GM11168 (cell line): Measurements from ENCODE around the gene CYTH4.
"Not testable (repeated sequence)": the region's sequence is repeated elsewhere in the genome, so short reads cannot be mapped to it uniquely, and the experiment has no call there.

Experiments
- in situ Hi-C: fragments of 300-500 bp; cut with MboI; formaldehyde crosslinking; loops from one replicate; pipeline ENCODE4 v1.12.0; 2022; ENCODE audit warnings: low sequenced_read_pairs; ENCODE audit not compliant: unreplicated experiment

CYTH4 gene

DNA sequence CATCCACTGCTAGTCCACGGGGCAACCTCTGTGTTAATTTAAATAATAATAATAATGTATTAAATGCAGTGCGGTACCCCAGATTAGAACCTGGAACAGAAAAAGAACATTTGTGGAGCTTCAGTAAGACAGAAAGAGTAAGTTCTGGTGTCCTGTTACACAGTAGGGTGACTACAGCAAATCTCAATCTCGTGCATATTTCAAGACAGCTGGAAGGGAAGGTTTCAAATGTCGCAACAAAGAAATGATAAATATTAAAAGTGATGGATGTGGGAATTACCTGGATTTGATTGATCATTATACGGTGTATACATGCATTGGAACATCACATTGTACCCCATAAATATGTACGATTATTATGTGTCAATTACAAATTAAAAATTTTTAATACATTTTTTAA, 36.6 kb upstream of the CYTH4 start:
- in situ Hi-C loops: no loop called here

DNA sequence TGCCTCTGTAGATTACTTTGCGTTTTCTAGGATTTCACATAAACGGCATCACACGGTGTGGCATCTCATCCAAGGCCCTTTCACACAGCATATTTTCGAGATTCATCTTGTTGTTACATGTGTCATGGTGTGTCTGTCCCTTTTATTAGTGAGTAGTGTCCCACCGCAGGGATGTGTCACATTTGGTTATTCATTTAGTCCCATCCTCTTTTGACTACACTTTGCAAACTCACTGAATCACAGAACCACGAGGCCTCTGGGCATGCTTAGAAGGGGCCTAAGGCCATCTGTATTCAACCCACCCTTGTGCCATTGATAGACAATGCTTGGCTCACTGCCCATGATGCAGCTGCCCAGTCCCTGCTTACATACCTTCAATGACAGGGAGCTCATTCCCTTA, 34.1 kb upstream of the CYTH4 start:
- in situ Hi-C loops: no loop called here

DNA sequence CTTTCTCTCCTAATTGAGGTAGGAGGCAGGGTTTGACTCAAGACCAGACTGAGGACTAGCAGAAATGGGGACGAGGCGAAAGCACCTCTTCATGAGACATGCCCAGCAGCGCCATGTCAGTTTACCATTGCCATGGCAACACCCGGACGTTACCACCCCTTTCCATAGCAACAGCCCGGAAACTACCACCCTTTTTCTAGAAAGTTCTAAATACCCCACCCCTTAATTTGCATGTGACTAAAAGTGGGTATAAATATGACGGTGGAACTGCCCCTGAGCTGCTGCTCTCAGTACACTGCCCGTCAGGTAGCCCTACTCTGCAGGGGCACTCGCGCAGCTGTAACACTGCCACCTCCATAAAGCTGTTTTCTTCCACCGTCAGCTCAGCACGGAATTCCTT, 32.3 kb upstream of the CYTH4 start:
- in situ Hi-C loops: no loop called here

DNA sequence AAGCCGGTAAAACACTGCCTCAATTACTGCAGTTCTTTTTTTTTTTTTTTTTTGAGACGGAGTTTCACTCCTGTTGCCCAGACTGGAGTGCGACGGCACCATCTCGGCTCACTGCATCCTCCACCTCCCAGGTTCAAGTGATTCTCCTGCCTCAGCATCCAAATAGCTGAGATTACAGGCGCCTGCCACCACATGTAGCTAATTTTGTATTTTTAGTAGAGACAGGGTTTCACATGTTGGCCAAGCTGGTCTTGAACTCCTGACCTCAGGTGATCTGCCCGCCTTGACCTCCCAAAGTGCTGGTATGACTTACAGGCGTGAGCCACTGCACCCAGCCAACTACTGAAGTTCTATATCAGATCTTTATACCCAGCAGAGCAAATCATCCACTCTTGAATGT, 30.5 kb upstream of the CYTH4 start:
- in situ Hi-C loops: not testable (repeated sequence)

DNA sequence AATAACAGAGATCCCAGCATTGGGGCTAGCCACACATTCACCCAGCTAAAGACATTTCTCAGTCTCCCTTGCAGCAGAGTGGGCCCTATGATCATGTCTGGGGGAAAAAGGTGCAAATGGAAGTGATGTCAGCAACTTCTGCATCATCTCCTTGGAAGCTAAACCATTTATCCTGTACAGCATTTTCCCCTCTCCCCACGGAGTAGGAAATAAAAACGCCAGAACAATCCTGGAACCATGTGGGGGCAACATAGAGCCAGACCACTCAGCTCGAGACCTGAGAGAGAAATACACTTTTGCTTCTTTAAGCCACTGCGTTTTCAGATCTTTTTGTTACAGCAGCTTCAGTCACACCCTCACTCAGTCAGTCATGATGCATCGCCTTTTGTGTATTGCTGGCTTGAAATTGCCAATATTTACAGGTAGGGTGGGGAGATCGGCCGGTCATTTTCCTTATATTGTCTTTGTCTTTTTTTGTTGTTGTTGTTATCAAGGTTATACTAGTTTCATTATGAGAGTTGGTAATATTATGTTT, 29.1 kb upstream of the CYTH4 start:
- in situ Hi-C loops: no loop called here

DNA sequence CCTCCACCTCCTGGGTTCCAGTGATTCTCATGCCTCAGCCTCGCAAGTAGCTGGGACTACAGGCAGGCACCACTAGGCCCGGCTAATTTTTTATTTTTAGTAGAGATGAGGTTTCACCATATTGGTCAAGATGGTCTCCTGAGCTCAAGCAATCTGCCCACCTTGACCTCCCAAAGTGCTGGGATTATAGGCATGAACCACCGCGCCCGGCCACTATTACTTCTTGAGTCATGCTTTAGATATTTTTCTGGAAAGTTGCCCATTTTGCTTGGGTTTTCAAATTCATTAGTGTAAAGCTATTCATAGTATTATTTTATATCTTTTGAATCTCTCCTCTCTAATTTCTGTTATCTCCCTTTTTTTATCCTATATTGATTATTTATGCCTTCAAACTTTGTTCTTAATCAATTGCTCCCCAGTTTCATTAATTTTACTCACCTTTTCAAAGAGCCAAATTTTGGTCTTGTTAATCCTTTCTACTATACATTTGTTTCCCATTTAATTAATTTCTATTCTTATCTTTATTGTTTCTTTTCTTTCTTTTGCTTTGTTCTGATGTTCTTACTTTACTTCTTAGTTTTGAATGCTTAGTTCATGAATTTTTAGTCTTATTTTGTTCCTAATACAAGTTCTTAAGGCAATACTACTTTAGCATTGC, 28.0 kb upstream of the CYTH4 start:
- in situ Hi-C loops: no loop called here

DNA sequence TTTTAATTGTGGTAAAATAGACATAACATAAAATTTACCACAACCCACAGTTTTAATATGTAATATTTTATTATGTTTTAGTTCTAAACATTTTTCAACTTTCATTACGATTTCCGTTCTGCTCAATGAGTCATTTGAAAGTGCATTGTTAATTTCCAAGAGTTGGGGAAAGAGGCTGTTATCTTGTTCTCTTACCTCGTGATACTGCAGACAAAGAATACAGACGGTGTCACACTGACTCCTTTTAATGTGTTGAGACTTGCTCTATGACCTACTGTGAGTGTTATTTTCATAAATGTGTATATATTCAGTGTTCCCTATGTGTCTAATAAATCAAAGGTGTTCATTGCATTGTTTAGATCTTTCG, 27.5 kb upstream of the CYTH4 start:
- in situ Hi-C loops: no loop called here

DNA sequence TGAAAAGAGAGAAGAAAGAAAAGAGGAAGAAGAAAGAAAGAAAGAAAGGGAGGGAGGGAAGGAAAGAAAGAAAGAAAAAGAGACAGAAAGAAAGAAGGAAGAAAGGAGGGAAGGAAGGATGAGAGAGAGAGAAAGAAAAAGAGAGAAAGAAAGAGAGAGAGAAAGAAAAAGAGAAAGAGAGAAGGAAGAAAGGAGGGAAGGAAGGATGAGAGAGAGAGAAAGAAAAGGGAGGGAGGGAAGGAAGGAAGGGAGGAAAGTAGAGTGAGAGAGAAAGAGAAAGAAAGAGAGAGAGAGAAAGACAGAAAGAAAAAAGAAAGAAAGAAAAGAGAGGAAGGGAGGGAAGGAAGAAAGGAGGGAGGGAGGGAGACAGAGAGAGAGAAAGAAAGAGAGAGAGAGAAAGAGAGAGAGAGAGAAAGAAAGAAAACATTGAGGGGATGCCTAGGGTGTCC, 26.7 kb upstream of the CYTH4 start:
- in situ Hi-C loops: no loop called here

DNA sequence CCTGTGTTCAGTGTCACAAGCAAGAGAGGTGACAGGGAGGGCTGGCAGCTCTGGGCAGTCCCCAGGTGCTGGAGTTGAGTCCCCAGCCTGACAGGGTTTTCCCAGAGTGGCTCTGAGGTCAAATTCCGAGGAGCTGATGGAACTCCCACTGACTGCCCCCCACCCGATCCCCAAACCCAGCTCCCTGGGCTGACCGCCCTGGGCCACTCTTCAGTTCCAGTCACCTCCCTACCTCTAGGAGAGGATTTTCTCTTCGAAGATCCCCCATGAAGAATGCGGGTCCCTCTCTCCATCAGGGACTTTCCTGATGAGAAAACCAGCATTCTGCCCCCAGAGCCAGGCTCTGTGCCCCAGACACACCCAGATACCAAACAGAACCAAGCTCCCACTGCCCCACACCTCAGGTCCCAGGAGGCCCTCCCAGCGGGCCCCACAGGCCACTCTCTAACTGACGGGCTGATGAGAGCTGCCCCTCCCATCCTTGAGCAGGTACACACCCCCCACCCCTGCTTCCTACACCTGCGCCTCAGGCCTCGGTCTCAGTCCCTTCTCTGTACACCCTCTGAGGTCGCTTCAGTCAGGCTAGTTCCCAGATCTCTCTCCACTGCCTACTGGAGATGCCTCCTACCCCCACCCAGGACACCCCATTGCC, 26.1 kb upstream of the CYTH4 start:
- in situ Hi-C loops: no loop called here

DNA sequence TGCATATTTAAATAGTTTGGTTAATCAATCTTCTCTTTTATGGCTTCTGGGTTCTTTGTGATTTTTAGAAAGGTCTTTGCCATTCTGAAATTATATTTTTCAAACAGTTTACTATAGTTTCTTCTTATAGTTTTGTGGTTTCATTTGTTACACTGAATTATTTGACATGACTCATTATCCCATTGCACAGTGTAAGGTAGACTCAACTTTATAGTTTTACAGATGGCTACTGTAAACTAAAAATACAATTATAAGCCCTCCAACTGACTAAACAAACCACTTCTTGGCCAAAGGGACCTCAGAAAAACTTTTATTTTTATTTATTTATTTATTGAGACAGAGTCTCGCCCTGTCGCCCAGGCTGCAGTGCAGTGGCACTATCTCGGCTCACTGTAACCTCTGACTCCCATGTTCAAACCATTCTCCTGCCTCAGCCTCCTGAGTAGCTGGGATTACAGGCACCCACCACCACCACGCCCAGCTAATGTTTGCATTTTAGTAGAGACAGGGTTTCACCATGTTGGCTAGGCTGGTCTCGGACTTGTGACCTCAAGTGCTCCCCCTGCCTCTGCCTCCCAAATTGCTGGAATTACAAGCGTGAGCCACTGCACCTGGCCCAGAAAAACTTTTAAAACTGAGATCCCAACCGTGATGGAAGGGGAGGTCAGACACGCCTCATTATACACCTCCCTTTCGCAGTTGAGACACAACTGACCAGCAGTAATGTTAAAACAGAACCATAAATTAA, 24.1 kb upstream of the CYTH4 start:
- in situ Hi-C loops: no loop called here

DNA sequence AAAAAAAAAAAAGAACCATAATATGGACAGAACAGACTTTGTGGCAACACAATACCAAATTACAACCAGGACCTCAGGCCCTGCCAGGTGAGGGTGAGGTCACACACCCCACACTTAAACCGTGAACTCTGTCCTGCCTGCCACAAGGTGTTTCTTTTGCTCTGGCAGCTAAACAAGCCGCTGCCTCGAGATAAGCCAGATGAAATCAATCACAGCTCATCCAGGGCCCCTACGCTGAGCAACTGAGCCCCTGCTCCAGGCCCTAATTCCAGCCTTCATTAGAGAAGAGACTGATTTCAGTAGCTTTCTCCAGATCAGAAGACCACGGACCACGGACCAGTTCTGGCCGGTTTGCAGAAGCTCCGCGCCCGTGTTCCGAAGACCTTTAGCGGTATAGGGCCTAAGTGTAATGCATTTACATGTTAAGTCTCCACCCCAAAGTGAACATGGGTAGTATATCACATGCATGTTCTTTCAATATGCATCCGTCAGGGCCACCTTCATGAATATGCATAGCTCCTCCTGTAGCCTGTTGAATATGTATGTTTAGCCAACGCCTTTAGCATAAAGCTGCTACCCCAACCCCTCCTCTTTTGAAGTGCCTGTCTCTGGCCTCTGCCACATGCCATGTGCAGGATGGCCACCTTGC, 23.4 kb upstream of the CYTH4 start:
- in situ Hi-C loops: no loop called here

DNA sequence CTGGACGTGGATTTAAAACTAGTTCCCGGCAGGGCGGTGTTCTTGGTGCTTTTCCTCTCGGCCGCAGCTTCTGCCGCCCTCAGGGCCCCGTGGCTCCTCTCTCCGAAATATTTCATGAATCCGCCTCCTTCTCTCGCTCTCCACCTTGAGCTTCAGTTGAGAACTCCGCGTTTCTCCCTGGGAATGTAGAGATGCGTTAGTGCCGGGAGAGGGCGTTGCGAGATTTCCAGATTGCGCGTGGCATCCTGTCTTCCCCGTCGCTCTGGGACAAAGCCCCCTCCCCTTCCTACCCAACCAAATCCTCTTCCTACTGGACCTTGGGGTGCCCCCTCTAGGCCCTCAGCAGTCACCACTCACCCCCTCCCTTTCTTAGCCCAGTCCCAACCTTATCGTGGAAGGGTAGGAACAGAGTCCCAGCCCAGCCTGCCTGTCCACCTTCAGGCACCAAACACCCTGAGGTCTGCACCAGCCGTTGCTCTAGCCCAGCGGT, 22.7 kb upstream of the CYTH4 start:
- in situ Hi-C loops: no loop called here

DNA sequence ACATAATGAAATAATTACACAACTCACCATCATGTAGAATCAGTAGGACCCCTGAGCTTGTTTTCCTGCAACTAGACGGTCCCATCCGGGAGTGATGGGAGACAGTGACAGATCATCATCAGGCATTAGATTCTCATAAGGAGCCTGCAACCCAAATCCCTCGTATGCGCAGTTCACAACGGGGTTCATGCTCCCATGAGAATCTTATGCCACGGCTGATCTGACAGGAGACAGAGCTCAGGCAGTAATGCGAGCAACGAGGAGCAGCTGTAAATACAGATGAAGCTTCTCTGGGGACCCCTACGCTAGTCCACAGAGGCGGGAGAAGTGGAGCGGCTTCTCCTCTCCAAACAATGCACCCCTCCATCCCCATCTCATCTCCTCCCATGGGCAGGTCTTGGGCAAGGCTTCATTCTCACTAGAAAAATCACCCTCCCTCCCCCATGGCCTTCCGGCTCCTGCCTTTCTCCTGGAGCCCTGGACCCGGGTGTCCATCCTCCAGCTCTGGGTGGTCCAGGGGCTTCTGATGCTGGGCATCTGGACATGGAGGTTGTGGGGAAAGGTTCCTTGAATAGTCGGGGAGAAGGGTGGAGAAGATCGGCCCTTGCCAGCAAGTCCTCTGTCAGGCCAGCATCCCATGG, 22.0 kb upstream of the CYTH4 start:
- in situ Hi-C loops: no loop called here

DNA sequence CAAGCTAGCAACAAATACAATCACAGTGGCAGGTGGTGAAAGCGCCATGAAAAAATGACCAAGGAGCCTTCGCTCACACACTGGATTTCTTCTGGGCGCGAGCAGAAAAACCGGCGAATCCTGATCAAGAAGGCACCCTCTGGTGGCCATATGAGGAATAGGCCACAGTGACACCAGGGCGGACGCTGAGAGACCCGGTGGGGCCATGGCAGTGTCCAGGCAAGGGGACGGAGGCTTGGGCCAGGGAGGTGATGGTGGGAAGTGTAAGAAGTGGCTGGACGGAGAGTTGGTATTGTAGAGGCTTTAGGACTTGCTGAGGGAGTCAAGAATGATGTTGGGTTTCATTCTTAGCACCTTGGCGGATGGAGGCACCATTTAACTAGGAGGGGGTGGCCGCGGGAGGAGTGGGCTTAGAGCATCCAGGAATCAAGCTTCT, 21.4 kb upstream of the CYTH4 start:
- in situ Hi-C loops: no loop called here

DNA sequence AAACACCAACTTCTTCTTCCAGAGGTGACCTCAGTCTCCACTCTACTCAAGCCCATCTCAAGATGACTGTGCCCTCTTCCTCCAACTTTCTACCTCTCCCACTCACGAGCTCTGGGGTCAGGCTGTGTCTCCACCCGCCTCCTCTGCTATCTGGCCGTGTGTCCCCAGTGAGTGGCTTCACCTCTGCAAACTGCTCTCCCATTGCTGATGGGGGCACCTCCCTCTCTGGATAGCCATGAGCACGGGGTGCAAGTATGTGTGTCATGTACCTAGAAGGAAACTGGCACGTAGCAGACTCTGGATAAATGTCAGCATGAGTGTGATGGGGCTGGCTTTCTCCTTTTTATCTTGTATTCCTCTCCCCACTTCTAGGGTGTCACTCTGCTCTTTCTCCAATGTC, 20.0 kb upstream of the CYTH4 start:
- in situ Hi-C loops: no loop called here

DNA sequence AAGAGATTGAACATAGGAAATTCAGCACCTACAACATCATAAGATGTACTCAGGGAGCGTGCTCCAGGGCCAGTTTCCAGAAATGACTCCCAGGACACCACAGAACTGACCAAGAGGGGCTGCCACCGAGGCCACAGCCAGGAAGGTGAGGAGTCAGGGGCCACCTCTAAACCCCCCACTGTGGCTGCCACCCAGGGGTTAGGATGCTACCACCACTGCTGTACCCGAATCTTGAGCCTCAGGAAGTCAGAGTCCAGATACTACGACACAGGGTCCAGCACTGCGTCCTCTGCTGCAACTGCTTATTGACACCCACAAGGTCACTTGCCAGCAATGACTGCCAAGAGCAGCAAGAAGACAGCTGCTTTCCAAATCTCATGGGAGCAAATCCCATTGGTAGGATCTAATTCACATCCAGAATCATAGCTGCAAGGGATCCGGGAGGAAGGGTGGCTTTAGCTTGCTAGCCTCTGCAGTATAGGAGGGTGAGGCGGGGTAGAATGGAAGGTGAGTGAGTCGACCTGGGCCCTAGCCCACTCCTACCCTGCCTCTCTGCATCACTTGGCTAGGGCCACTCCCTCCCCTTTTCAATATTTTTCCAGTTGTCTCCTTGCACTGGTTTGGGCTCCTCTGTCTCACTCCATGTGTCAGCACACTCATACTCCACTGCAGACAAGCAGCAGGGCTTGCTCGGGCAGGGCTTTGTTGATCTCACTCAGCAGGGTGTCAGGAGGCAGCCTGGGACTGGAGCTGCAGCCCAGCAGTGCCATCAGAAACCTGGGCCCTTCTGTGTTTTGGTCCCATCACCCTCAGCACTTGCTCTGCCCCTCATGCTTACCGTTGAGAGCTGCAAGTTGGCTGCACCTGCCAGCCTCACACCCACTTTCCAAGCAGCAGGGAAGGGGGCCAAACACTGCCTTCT, 18.1 kb upstream of the CYTH4 start:
- in situ Hi-C loops: no loop called here

DNA sequence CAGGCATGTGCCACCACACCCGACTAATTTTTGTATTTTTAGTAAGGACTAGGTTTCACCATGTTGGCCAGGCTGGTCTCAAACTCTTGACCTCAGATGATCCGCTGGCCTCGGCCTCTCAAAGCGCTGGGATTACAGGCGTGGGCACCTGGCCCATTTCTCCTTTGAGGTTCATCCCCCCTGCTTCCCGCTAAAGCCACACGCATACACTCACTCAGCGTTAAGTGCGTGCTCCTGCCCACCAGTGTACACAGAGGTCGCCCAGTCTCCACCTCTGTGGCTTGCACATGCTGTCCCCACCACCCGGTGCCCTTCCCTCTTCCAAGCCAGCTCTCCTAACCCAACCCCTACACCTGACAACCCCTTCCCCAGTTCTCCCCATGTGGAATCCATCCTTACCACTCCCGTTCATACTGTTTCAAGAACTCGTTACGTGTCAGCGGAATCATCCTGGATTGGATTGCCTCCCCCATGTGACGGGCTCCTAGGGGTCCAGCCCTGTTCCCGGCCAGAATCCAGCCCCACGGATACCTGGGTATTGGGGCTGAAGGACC, 15.7 kb upstream of the CYTH4 start:
- in situ Hi-C loops: no loop called here

DNA sequence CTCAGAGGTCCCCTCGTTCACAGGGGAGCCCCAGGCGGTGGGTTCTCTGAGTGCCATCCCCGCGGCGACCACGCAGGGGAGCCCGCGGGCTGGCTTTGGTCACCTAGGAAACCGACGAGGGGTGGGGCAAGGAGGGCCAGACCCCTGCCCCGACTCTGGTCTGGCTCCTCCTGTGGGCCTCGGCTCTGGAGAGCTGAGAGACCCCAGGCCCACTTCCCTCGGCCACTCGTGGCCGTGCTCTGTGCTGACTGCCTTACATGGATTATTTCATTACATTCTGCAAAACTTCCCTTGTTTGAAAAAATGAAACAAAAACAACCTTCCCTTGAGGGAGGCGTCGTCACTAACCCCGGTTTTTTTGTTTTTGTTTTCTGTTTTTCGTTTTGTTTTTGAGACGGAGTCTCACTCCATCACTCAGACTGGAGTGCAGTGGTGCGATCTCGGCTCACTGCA, 15.1 kb upstream of the CYTH4 start:
- in situ Hi-C loops: no loop called here
